22Rv1 (cell line): Measurements from ENCODE around the gene DLGAP3.

Experiments
- CTCF ChIP-seq: fragments of 450-650 bp; IDR thresholded peaks from 2 replicates; pipeline ENCODE4 v1.5.1; 2017; ENCODE audit warnings: mild to moderate bottlenecking
- ZFX ChIP-seq: fragments of 450-650 bp; IDR thresholded peaks from 2 replicates; pipeline ENCODE4 v1.6.1; 2017; ENCODE audit warnings: antibody characterized with exemption, borderline replicate concordance

- TF ChIP-seq CTCF = no peak
- TF ChIP-seq ZFX = no peak
These were observed 18.0 kb downstream of the DLGAP3 start for GRCh38 chr1:34911465-34911864.
